GM21526 (cell line): ENCODE data around the gene CA11.
"Not testable (repeated sequence)": the region's sequence is repeated elsewhere in the genome, so short reads cannot be mapped to it uniquely, and the experiment has no call there.

ENCODE experiments used
- ATAC-seq: cut with Tn5 transposase; IDR thresholded peaks from one replicate; pipeline ENCODE4 v1.9.1; 2021; ENCODE audit warnings: moderate library complexity; ENCODE audit not compliant: unreplicated experiment, low FRiP score

The CA11 gene

DNA sequence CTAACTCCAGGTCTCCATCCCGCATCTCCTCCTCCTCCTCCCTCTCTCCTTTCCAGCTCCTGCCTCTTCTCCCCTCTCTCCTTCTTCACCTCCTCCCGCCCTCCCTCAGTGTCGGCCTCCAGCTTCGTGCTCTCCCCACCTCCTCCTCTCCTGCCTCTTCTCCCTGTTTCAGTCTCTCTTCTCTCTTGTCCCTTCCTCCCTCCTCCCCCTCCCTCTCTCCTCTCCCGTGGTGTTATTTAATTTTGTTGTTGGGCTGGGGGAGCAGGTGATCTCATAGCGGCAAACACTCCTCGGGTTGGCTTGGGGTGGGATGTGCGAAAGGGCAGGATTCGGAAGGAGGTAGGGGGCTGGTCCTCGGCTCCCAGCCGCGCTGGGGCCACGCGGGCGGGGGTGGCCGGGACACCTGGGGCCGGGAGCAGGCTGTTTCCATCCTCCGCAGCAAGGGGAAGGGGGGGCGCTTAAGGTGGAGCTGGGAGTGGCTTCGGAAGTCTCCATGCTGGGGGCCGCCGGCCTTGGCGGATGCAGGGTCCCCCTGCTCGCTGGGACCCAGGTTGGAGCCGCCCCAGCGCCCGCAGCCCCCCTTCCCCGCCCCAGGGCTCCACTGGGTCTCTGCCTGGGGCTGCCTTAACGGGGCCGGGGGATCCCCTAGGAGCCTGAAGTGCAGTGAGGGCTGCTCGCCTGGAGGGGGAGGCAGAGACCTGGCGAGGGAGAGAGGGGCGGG, at the start of gene CA11:
Gene CA11 (minus strand): TSS at position 187 of the 721 bp plus-strand sequence. CDS start 555 bp downstream, outside the sequence.
- no peak for ATAC-seq

DNA sequence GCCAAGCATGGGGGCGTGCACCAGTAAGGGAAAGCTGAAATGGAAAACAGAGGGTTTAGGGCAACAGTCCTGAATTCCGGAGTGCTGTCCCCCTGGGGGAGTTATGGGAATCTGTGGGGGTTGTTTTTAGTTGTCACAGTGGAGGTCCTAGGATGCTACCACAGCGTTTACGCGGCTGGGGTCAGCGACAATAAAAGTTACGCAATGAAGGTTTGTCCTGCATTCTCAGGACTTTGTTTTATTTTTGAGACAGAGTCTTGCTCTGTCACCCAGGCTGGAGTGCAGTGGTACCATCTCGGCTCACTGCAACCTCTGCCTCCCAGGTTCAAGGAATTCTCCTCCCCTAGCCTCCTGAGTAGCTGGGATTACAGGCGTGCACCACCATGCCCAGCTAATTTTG, 47.6 kb upstream of the CA11 start:
- not testable (repeated sequence) for ATAC-seq

DNA sequence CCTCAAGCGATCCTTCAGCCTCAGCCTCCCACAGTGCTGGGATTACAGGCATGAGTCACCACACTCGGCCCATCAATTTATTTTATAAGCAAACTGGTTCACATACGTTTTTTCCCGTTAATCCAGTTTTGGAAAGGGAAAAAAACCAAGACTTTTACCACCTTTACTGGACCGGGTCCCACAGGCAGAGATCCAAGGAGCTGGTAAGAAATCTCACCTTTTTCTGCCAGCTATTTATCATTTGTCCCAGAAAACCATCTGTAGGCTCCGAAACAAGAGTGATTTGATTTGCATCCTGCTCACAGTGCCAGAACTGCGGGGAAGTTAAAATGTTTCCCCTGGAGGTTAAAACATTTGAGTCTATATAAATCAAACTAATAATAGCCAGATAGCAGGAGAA, 43.5 kb upstream of the CA11 start:
- no peak for ATAC-seq

DNA sequence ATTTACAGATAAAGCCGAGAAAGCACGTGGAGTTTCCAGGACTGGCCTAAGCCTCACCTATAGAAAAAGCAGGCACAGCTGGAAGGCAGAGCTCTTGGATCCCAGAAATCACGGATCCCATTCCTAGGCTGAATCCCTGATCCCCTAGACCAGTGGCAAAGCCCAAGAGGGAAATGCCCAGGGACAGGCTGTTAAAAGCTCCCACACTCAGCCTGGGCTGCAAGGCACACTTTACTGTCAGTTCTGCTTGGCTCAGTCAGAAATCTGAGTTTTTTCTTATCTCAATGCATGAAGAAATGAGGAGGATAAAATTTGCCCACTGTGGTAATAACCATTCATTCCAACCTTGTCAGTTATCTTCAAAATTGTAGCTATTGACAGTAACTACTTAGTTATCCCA, 41.8 kb upstream of the CA11 start:
- no peak for ATAC-seq

DNA sequence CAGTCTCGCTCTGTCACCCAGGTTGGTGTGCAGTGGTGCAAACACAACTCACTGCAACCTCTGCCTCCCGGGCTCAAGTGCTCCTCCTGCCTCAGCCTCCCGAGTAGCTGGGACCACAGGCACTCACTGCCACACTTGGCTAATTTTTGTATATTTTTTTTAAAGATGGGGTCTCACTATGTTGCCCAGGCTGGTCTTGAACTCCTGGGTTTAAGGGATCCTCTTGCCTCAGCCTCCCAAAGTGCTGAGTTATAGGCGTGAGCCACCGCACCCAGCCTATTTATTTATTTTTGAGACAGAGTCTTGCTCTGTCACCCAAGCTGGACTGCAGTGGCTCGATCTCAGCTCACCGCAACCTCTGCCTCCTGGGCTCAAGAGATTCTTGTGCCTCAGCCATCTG, 40.6 kb upstream of the CA11 start:
- ATAC-seq: not testable (repeated sequence)

DNA sequence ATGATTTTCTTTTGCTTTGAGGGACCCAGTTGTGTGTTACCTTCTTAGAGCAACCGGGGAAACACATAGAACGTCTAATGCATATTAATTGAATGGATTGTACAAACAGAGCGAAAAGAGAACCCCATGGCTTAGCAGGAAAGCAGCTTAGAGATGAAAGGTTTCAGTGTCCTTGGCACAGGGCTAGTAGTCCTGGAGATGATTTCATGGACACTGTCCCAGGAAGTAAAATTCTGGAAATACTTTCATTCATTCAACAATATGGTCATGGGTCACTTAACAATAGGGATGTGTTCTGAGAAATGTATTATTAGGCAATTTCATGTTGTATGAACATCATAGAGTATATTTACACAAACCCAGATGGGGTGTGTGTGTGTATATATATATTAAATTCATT, 40.1 kb upstream of the CA11 start:
- no peak for ATAC-seq

DNA sequence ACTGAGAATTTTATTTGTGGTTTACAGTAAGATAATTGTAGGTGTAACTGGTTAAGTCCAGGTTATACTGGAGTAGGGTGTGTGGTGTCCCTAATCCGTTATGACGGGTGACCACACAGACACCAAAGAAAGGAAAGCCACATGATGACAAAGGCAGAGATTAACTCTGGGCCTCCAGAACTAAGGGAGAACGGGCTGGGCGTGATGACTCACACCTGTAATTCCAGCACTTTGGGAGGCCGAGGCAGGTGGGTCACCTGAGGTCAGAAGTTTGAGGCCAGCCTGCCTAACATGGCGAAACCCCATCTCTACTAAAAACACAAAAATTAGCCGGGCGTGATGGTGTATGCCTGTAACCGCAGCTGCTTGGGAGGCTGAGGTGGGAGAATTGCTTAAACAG, 39.6 kb upstream of the CA11 start:
- no peak for ATAC-seq

DNA sequence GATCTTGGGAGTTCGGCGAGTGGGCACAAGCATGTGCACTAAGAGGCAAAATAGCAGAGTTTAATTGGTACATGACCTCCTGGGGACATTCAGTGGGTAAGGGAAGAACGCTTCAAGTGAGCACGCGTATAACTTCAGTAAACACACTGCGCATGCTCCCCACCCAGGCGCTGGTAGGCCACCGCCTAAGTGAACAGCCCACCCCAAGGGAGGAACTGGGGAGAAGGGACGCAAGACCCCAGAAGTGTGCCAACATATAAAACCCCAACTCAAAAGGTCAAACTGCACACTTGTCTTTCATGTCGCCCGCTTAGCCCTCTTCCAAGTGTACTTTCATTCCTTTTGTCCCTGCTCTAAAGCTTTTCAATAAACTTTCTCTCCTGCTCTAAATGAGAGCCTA, 37.4 kb upstream of the CA11 start:
- no peak for ATAC-seq

DNA sequence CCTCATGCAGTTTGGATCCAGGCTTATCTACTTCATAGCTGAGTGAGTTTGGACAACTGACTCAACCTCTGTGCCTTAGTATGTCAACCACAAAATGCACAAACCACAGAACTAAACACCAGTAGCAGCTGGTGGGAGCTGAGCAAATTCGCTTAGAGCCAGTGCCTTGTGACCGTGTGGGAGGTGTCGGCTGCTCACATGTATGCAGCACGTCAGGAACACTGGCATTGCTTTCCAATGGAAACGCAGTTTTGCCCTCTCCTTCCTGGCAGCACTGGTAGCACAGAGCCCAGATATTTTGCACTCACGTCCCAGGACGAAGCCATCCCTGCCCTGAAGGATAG, 35.1 kb upstream of the CA11 start:
- ATAC-seq: no peak

DNA sequence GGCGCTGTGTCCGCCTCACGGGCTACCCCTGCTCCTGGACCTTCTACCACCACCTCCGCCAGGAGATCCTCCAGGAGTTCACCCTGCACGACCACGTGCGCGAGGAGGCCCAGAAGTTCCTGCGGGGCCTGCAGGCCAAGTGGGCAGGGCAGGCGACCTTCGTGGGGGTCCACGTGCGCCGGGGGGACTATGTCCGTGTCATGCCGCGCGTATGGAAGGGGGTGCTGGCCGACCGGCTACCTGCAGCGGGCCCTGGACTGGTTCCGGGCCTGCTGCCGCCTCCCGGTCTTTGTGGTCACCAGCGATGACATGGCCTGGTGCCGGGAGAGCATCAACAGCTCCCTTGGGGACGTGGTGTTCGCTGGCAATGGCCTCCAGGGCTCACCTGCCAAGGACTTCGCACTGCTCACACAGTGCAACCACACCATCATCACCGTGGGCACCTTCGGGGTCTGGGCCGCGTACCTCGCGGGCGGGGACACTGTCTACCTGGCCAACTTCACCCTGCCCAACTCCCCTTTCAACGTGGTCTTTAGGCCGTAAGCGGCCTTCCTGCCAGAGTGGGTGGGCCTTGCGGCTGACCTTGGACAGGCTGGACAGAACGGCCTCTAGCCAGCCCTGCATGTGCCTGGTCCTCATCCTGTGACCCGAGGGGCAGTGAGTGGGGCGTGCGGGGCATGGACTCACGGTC, 34.6 kb upstream of the CA11 start:
- no peak for ATAC-seq

DNA sequence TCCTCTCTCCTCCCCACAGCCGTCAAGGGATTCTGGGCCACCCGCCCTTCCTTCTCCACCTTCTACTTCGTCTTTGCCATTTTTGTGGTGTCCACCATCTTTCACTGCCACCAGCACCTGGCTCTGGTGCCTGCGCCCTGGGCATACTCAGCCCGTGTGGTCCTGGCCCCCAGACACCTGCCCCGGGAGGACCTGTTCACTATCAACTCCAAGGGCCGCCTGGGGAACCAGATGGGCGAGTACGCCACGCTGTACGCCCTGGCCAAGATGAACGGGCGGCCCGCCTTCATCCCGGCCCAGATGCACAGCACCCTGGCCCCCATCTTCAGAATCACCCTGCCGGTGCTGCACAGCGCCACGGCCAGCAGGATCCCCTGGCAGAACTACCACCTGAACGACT, 34.0 kb upstream of the CA11 start:
- not testable (repeated sequence) for ATAC-seq

DNA sequence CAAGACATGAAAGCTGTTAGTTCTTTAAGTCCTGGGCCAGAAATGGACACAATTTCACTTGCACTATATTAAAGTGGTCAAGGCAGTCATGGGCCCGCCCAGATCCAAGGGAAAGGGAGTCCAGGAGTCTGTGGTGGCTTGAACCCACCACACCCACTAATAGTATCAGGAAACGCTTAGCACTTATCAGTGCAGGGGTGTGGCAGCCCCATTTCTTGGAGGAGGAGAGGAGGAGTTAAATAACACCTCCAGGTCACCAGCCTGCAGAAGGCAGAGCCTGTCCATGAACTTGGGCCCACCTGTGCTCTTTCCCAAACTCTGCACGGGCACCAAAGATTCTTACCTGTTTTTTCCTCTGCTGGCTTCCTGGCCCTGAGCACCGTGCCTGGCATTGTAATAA, 32.2 kb upstream of the CA11 start:
- no peak for ATAC-seq

DNA sequence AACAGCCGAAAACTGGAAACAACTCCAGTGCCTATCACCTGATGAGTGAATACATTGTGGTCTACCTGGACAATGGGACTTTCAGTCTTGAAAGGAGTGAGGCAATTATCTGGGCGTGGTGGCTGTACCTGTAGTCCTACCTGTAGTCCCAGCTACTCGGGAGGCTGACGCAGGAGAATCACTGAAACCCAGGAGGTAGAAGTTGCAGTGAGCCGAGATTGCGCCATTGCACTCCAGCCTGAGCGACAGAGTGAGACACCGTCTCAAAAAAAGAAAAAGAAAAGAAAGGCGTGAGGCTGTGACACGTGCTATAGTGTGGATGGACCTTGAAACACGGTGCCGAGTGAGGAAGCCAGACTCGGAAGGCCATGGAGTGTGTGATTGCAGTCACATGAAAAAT, 30.9 kb upstream of the CA11 start:
- ATAC-seq: no peak

DNA sequence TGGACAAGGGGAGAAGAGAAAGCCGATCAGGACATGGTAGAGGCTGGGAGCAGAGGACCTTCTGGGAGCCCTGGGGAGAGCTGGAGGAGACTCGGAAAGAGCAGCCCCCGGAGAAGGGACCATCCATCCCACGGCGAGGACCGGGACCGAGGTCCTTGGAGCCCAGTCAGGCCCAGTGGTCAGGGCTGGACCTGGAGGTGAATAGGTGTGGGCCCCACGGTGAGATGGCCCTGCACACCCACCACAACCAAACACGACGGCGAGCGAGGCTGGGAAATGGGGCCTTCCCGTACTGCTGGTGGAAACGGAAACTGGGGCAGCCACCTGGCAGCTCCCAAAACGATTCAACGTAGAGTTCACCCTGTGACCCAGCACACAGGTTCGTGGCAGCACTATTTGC, 30.5 kb upstream of the CA11 start:
- ATAC-seq: no peak

DNA sequence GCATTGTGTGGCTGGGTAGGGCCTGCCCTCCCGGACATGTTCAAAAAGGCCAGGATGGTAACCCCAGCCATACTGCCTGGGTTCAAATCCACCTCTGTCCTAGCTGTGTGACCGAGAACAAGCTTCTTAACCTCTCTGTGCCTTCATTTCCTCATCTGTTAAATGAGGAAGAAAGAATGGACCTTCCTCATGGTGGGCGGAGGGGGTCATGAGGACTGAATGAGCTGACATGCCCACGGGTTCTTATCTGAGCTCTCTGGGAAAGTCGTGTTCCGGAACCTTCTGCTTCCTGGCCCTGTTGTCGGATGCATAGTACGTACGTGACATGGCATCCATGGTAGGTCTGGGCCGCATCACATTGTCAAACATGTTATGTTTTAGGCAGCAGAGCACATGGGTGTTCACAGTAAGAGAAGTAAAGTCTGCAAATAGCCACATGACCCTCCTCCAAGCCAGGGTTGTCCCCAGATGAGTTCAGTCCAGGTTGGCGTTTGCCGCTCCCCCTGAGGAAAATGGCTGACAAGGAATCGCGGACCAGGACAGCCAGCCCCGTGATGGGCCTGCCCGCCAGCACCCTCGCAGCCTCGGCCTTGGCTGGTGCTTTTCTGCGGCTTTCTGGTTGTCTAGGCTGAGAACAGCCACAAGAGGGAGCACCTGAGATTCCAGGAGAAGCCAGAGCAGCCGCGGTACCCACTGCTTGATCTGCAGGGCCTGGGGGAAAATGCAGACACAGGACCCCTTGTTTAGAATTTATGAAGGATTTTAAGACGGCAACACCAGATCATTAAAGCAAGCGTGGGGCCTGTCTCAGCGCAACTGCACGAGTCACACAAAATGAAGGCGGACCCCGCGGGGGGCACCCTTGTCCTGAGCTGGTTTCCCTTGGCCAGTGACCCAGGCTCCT, 29.2 kb upstream of the CA11 start:
- no peak for ATAC-seq

DNA sequence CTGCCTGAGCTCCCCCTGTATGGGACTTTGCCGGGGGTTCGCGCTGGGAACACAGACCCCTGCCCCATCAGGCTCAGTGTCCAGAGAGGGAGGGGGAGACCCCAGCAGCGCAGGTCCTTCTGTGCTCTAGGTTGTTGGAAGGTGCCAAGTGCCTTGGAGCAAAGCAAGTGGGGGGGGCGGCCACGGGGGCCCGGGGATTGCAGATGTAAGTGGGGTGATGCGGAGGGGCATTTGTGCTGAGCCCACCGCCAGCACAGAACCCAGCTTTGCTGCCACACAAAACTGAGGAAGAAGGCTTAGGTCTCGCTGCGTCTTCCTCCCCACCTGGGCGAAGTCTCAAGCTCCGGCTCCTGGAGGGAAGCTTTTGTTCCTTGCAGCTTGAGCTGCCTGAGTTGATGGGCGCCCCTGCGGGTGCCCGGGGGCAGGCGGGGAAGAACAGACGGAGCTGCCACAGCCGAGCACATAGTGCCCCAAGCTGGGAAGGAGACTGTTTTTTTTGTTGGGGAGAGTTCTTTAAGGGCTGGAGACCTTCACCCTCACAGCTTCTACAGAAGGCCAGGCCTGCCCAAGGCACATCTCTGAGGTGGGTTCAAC, 28.3 kb upstream of the CA11 start:
- no peak for ATAC-seq

DNA sequence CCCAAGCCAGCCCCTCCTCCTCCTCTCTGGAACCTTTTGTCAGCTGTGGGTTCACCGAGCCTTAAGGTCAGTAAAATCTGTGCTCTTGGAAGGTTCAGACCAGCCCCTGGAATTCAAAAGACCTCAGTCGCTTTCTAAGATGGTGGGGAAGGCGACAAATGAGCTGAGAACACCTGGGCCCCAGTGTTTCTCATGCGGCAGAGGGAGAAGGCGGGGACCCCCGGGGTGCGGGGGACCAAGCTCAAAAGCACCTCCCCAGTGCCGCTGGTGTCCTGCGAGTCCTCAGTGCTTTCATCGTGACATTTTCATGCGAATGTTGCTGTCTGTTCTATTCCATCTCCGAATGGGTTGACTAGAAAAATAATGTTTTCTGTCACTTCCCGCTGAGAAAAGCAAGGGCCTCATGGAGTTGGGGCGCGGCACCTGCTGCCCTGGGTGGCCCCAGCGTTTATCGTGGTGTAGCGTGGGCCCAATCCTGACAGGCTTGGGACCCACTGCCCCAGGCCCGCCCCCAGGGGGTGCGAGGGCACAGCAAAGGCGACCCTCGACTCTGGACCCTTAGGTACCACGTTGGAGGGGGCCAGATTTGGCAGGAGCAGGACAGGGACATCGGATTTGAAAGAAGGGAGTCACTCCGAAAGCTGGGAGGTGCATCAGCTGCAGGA, 27.6 kb upstream of the CA11 start:
- ATAC-seq: no peak

DNA sequence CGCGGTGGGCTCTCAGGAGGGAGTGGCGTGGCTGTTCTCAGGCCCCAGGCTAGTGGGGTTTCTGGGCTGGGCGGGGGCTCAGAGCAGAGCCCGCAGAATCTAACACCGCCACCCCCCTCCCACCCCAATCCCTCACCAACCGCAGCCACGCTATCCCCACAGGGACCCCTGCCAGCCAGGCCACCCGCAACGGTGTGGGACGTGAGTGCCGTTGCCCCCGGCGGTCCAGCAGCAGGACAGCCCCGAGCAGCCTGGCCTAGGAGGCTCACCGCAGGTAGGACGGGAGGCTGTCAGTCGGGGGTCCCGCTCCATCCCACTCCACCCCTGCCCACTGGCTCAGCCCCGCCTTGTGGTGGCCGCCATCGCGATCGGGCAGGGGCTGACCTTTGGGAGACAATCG, 27.0 kb upstream of the CA11 start, which contains the start of gene NTN5:
Gene NTN5 (minus strand): TSS at position 24 of the 400 bp plus-strand sequence. CDS start 2,031 bp downstream, outside the sequence.
- no peak for ATAC-seq

DNA sequence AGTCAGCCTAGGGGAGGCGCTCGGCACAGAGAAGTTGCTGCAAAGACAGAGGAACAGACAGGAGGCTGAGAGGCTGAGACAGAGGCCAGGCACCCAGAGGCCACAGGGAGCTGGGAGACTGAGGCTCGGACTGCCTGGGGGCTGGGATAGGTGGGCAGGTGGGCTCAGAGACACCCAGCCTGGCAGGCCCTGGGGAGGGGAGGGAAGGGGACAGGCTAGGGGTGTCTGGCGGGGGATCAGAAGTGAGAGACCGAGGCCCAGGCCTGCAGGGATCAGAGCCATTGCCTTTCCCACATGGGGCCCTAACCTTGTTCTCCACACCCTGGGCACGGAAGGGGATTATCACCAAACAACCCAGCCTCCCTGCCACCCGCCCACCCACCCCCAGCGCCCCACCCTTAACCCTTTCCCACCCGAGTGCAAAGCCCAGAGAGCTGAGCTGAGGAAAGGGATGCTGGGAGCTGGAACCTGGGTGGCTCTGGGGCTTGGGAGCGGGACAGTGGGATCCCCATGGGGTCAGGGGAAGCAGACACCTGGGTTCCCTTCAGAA, 25.5 kb upstream of the CA11 start:
- no peak for ATAC-seq
